Colon (tissue), 2 donors: ENCODE results near the gene PANK4.

Source experiments
- FAIRE-seq: peaks from 2 replicates; lab custom pipeline; 2012; peaks lifted over from hg19 to GRCh38; lab: Jason Lieb, UNC
- donor health status: control.
- donor health status: control.

The PANK4 gene

DNA sequence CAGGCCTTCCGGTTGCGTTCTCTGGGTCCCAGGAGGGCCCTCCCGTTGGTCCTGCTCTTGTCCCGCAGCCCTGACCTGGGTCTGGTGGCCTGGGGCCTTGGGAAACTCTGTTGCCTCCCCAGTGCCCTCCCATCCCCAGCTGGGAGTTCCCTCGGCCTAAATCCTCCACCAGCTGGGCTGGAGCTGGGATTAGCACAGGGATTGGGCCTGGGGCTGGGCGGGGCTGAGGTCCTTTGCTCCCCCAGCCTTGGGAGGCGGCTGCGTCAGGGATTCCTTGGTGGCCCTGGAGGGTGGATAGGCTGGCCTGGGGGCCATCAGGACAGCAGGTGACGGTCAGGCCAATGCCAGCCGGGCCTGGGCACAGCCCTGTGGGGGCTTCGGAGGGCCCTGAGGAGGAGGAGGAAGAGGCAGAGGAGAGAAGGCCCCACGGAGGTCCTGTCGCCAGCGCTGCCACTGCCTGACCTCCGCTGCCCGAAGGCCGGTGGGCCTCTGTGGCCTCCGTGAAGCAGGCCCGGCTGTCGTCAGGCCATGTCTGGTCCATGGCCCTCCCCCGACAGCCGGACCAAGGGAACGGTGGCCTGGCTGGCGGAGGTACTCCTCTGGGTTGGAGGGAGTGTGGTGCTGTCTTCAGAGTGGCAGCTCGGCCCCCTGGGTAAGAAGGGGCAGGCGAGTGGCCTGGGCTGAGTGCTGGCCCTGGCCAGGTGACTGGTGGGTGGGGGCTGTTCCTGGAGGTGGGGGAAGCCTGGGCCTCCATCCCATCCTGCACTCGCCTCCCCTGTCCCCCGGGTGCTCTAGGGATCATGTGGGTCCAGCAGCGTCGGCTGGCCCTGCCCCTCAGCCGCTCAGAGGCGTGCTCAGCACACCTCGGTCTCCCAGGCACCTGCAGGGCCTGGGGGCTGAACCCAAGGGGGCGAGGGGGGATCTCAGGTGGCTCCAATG, 50.1 kb downstream of the PANK4 start, which contains the start of gene PLCH2:
PLCH2 (plus strand) TSS at position 229 of the 939 bp plus-strand sequence; CDS start at position 529, 300 bp downstream.
- FAIRE-seq: no peak

DNA sequence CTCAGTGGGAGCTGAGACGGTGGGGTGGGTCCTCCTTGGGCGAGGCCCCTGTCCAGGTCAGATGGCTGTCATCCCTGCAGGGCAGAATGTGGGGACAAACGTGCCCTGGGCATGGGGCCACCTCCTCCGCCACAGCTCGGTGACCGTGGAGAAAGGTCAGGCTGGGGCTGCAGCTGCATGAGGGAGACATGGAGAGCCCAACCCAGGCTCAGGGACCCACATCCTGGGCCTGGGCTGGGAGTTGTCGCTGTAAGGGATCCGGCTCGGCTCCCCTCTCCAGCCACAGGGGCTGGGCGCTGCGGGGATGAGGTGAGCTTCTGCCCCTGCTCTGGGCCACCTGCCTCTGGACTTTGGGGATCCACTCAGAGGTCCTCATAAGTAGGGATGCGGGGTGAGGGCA, 50.8 kb downstream of the PANK4 start:
- no peak for FAIRE-seq

DNA sequence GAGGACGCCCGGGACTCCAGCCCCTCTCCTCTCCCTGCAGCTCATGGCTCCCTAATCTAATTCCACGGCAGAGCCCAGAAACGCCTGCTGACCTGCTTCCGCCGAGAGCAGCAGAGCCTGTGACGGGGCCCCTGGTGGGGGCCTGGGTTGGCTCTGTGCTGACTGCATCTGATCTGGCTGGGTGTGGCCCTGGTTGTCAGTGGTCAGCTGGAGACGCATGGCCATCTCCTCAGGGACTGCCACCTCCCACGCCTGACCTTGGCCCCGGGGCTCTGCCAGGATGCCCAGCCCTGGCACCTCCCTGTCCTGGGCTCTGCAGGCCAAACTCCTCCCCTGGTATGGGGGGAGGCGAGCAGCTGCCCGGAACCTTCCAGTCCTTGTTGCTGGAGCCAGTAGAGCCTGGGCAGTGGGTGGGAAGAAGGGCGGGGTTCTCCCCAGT, 51.4 kb downstream of the PANK4 start:
- FAIRE-seq: no peak

DNA sequence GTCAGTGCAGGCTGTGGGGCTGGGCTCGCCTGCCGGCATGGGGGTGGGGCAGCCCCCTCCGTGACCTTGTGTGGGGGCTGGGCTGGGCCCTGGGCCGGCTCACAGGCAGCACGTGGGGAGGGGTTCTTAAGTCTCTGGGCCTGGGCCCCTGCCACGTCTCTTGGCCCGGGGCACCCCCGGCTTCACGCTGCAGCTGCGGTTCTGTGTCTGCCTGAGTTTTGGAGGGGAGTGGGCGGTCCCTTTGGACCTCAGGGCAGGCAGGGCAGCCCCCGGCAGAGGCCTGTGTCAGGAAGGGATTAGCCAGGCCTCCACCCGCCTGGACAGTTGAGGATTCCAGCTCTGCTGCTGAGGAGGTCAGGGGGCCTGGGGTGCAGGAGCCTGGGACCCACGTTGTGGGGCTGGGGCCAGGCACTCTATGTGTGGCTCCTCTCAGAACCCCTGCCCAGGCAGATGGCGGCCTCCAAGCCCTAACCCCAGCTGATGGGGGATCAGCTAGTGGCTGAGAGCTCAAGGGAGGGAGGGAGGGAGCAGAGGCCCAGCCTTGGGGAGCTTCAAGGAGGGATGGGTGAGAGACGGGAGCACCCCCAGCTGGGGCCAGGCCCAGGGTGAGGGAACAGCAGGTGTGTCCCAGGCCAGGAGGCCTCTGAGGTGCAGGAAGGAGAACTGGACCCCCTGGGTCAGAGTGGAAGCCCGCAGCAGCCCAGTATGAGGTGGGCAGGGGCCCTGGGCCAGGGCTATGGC, 52.1 kb downstream of the PANK4 start:
- FAIRE-seq: no peak

DNA sequence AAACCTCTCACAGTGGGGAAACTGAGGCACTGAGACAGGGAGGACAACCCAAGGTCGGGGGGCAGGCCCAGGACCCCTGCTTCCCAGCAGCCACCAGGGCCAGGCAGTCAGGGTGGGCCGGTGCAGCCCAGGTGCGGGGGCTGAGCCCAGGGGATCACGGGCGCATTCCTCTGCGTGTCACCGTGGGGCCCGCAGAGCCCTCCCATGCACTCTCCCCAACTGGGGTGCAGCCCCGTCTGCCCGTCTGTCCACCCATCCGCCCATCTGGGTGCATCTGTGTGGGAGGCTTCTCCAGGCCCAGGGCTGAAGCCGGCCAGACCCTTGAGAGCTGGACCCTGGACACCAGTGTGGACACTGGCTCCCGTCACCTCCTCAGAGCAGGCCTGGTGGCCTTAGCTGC, 53.2 kb downstream of the PANK4 start:
- no peak for FAIRE-seq

DNA sequence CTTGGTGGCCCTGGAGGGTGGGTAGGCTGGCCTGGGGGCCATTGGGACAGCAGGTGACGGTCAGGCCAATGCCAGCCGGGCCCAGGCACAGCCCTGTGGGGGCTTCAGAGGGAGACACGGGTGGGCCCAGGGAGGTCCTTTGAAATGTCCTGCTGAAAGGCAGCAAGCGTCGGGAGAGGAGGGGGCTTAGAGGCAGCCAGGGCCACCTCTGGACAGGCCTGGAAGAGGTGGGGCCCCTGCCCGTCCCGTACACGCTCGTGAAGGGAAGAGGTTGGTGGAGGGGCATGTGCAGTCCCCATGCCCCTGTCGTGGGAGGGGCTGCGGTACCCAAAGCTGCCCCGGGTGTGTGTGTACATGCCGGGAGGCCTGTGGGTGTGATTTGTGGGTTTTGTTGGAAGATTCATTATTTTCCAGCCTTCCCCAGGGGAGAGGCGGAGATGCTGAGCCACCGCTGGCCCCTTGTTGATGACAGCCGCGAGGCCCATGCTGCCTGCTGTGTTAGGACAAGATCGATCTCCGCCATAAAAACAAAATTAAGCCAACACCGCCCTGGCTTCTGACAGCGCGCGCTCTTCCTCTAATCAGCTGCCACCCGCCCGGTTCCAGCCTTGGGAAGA, 53.7 kb downstream of the PANK4 start:
- FAIRE-seq: no peak

DNA sequence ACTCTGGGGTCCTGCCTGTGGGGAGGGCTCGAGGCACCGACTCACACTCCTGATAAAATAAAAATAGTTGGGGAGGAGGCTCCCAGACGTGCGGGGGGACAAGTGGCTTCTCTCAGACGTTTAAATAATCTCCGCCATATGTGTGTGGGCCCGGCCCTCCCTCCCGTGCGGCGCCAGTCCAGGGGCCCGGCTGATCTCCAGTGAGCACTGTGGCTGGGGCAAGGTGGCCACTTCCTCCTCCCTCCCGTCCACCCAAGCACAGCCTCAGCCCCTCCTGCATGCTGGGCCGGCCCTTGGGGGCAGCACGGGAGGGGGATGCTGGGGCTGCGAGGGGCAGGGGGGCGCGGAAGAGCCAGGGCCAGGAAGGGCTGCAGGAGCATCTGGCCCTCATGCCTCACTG, 54.3 kb downstream of the PANK4 start:
- no peak for FAIRE-seq

DNA sequence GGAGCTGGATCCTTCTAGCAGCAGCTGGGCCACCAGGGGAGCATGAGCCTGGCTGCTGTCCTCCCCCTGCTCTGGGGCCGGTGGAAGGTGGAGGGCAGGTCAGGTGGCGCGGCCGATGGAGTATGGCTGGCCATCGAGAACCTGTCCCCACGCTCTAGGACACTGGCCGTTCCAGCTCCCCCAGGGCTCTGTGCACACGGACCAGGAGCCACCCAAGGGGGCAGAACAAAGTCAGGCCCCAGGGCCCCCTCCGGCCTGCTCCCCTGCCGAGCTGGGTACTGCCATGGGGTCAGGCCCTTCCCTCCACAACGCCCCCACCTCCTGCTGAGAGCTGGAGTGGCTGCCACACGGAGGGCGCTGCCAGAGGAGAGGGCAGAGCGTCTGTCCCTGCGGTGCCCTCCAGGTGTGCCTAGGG, 54.8 kb downstream of the PANK4 start:
- no peak for FAIRE-seq

DNA sequence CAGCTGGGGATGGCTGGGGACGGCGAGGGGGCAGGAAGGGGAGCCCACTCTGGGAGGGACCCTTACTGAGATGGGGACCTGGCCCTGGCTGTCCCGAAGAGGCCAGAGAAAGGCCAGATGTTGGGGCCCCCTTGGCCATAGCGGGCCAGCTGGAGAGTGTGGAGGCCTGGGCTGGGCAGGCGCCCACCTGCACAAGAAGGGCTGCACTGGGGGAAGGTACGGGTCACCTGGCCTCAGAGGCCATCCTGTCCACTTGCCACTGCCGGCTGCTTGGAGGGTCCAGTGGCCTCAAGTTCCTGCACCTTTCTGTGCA, 55.3 kb downstream of the PANK4 start:
- no peak for FAIRE-seq

DNA sequence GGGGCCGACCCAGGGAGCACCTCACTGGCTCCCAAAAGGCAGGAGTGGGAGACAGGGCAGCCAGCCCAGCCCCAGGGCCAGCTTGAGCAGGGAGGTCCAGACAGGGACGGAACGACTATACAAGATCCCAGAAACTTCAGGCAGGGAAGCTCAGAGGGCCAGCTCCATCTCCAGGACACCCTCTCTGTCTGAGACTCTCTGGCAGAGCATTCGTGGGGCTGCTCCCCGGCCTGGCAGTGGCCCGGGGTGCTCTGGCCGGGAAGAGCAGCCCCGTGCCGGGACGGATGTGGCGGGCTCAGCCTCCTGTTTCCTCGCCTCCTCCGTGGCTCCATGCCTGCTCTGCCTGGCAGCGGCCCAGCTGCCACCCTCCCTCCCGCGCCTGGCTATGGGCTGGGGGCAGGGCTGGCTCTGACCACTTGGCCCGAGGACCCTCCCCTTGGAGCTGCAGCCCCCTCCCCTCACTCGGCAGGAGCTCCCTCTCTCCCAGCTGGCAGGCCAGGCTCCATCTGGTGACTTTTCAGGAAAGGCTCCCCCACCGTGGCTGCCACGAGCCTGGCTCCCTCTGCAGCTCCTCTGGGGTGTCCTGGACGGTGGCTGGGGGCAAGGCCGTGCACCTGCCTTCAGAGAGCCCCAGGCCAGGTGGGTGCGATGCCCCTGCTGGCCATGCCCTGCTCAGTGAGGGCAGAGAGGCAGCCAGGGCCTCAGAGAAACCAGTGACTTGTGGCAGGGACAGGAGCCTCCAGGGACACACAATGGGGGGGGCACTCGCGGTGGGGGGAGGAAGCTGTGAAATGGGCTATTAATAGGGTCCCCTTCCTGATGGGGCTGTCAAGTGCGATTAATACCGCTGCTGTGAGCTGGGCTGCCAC, 55.9 kb downstream of the PANK4 start:
- FAIRE-seq: no peak

DNA sequence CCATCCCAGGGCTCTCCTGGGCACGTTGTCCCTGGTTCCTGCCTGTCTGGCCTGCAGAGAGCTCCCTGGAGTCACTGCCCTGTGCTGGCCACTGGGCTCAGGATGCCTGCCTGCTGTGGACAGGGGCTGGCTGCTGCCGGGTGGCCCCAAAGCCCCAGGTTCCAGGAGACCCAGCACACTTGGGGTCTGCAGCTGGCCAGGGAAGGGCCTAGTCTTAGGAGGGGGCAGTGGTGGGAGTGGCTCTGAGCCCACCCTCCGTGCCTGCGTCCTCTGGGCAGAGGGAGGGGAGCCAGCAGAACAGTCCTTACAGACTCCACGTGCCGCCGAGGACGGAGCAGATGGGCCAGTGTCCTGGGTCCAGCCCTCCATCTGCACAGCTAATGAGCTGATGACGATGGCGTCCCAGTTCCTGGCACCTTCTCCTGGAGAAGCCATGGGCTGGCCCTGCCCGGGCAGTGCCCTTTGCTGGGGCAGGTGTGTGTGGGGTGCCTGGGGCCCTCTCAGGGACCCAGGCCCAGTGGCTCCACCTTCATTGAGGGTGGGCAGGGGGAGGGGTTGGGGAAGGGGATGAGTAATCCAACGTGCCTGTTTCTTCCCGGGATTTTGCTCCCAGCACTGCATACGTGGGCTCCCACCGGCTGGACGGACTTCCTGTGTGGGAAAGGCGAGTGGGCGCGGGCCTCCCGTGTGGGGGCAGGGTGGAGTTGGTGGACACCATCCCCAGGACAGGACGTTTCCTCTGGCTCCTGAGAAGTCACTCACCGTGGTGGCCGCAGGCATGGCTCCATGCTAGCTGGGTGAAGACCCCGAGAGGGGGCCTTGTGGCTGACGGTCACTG, 57.1 kb downstream of the PANK4 start:
- FAIRE-seq: no peak

DNA sequence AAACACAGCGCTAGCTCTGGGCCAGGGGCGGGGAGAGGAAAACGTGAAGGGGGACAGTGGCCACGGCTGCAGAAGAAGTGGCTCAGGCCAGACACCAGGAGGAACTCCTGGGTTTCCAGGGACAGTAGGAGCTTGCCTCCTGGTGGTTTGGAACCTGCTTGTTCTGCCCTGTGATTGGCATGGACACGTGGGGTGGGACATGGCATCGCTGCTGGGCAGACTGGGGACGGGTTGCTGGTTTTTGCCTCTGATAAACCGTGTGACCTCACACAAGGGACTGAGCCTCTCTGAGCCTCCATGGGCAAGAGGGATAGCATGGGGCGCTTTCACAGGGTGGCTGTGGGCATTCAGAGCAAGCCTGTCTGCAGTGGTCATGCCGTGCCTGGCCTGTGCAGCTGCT, 57.9 kb downstream of the PANK4 start:
- no peak for FAIRE-seq

DNA sequence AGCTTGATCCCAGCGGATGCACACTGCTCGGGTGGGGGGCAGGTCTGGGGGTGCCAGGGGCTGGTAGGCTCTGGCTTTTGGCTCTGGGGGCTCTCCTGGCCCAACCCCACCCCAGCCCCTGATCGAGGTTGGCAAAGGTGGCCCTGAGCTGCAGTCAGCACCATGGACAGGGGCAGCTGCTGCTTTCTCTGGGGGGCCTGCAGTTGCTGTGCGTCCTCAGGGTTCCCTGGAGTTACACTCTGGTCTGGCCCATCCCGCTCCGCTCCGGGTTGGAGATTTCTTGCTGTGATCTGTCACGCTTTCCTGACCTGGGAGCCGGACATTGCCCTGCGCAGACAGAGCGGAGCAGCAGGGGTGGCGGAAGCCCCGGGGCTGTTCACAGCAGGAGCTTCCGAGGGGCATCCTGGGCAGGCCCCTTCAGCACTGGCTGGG, 58.3 kb downstream of the PANK4 start:
- FAIRE-seq: no peak

DNA sequence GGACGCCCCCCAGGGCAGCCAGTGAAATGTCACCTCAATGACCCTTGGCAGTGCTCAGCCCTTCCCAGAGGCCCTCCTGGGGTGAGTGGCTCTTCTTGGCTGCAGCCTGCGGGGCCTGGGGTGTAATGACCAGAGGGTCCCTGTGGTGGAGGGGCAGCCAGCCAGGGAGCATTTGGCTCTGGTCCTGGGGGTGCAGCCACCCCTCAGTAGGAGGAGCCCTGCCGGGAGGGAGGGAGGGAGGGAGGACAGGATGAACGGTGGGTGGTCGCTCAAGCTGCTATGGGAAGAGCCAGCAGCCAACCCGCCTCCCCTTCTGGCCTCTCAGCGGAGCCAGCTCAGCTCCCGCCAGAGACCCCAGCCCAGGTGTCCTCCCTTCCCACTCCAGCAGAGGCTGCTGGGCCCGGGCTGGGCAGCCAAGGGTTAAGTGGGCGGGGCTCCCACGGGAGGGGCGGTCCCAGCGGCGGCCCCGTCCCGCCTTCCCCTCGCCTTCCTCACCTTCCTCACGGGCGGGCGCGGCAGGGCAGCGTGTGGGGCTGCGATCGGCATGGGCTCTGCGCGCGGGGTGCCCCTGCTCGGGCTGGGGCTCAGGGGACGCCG, 59.3 kb downstream of the PANK4 start:
- FAIRE-seq: no peak

DNA sequence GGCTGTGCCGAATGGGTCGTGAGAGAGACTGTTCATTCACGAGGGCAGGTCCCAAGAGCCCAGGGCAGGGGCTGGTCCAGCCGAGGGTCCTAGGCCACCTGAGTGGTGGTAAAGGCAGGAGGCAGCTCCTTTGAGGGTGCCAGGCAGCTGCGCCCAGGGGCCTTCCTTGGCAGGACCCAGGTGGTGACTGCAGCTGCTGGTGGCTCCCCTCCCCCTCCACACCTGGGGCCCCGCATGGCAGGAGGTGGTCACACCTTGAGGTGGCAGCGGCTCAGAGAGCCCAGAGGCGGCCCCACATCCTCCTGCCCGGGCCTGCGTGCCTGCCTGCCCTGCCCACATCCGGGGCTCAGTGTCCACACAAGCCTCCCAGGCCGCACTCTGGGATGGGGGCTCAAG, 60.1 kb downstream of the PANK4 start:
- FAIRE-seq: no peak

DNA sequence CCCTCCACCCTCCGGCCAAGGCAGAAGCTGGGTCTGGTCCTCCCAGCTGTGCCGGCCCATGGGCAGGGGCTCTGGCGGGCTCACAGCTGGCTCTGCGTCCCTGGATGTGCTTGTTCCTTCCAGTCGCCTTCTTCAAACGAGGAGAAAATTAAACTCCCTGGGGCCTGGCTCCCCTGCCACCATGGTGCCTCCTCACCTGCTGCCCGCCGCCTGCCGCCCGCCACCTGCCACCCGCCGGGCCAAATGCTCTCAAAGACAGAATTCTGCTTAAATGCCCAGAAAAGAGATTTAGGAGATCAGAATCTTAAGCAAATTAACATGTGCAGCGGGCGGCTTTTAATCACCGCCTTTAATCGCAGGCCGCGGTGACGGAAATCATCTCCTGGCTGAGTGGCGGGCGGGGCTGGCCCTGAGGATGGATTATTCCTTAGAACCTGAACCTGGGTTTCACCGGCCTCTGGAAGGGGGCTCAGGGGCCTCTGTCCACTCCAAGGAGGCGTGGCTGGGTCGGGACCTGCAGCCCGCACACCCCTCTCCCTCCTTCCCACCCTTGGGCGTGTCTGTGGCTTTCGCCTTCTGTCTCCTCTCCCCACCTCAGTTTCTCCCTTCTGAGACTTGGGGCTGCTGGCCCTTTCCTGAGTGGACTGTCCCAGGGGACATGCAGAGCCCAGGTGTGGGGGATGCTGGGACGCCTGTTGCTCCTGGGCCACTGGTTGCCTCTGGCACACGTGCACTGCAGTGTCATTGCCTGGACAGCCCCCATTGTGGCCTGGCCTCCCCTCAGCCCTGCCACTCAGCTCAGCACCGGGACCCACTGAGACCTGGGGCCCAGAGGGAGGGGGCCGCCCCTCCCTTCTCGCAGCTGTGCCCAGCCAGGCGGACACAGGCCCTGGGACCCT, 60.8 kb downstream of the PANK4 start:
- FAIRE-seq: no peak

DNA sequence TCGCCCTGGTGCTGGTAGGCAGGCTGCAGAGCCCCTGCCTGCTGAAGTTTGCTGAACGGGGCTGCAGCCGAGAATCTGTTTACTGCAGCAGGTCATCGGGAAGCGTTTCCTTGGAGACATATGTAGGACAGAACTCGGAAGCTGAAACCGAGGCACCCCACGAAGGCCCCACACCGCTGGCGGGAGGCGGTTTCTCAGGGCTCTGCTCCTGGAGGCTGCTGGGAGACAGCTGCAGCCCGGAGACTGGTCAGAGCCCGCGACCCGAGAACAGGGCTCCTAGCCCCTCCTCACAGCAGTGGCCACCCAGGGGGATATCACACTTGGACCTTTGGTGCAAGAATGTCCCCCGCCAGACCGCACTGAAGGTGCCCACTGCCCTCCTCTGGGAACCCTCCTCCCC, 63.0 kb downstream of the PANK4 start:
- no peak for FAIRE-seq

DNA sequence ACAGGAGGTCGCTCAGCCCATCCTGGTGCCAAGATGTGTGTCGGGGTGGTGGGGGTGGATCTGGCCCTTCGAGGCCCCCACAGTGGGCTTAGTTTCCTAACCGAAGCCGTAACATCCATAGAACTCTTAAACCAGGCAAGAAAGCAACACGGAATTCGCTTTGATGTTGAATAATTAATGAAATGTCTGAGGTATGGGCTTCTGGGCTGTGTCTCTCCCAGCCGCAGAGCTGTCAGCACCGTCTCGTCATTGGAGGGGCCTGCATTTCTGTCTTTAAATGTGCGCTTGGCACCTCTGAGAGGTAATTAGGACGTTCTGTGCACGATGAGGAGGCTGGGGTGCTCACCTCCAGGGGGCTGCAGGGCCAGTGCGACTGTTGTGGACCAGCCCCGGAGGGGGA, 63.6 kb downstream of the PANK4 start:
- no peak for FAIRE-seq

DNA sequence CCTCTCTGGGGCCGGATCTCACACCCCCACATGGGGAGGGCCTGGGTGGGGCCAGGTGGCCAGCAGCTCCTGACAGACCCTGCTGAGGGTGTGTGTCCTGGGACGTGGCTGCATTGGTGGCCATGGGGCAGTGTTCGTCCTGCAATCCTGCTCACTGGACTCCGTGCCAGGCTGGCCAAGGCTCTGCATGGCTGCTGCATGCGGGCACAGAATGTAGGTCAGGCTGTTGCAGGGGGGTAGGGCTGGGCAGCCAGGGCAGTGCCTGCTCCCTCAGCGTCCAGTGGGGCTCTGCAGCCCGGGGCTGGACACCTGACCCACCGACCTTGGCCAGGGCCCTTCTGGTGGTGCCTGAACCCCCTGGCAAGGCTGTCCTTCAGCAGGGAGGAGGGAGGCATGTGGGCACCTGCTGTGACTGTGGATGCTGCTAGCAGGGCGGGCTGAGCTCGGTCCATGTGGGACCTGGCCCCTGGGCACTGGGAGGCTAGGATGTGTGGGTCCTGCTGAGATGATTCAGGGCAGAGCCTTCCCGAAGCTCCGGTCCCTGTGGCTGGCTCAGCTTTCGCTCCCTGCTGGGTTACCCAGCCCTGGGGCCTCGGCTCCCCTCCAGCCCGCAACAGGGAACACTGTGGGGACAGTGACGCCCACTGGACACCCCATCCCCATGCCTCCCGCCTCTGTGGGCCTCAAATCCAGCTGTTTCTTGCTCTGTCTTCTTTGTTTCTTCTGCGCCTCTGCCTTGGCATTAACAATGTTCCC, 65.2 kb downstream of the PANK4 start:
- FAIRE-seq: no peak
